Large intestine (tissue), 3 donors: ENCODE data around the gene NPTX1. TPM values are rescaled to one million over a fixed set of nuclear protein-coding genes. Genes with fewer than 3 reads are reported as not detected.

Experiments
- DNase-seq, 2 donors: peaks; one replicate each; pipeline versions ENCODE4 v3.0.0 to v3.0.0-alpha.2; 2013
- H3K27ac ChIP-seq: one replicate; pipeline ENCODE4 v1.5.1; 2013; ENCODE audit warnings: low read length
- H3K27me3 ChIP-seq: 2 replicates; pipeline ENCODE4 v1.6.1; 2013; ENCODE audit warnings: low read length; ENCODE audit not compliant: control insufficient read depth, insufficient read depth
- H3K36me3 ChIP-seq: 2 replicates; pipeline ENCODE4 v1.6.1; 2013; ENCODE audit warnings: low read length; ENCODE audit not compliant: control insufficient read depth, insufficient read depth
- H3K4me1 ChIP-seq: one replicate; pipeline ENCODE4 v1.6.1; 2013; ENCODE audit warnings: low read length; ENCODE audit not compliant: control insufficient read depth, insufficient read depth
- H3K4me3 ChIP-seq: one replicate; pipeline ENCODE4 v1.5.1; 2013; ENCODE audit warnings: low read length
- H3K9me3 ChIP-seq: one replicate; pipeline ENCODE4 v1.6.1; 2013; ENCODE audit warnings: mild to moderate bottlenecking, low read depth, low read length, moderate library complexity; ENCODE audit not compliant: control insufficient read depth
- WGBS: methylation state at CpG from one replicate; pipeline ENCODE4 v1.1.5; 2013; ENCODE audit warnings: low lambda C conversion rate; ENCODE audit not compliant: insufficient coverage; 5-methylcytosine and 5-hydroxymethylcytosine counted together
- polyA plus RNA-seq: library from polyadenylated mRNA; unstranded; fragments of 120-200 nt; gene quantifications from one replicate; pipeline ENCODE4 v1.2.1, GENCODE V29; 2013

Gene NPTX1
- polyA plus RNA-seq, 1 donor: 1.3 TPM

DNA sequence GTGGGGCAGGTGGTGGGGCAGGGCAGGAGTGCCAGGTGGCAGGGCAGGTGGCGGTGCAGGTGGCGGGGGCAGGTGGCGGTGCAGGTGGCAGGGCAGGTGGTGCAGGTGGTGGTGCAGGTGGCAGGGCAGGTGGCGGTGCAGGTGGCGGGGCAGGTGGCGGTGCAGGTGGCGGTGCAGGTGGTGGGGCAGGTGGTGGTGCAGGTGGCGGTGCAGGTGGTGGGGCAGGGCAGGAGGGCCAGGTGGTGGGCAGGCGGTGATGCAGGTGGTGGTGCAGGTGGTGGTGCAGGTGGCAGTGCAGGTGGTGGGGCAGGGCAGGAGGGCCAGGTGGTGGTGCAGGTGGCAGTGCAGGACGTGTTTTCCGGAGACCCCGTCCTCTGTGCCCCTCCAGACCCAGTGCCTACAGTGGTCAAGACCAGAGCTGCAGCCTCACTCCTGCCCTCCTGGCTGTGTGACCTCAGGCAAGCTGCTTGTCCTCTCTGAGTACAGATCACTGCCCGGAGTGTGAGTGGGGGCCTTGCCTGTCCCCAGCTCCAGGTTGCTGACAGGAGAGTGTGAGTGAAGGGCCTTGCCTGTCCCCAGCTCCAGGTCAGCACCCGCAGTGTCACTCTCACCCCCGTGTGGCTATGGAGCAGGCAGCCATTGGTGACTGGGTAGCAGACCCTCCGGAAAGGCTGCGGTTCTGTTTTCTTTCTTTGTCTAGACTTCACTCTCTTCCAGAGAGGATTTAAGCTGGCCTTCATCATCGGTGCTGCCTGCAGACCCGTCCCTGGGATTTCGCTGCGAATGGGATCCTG, 16.1 kb upstream of the NPTX1 start:
- H3K27ac ChIP-seq: no peak overlapping the region
- H3K36me3 ChIP-seq: no peaks in the 10 kb centered on the region
- peaks cover 30% of the 10 kb centered on the region for H3K27me3 ChIP-seq
- WGBS: no CpG with 5 or more reads among the region's 21 CpGs
- no peaks in the 10 kb centered on the region for H3K4me1 ChIP-seq
- no peak for DNase-seq
- no peak overlapping the region for H3K4me3 ChIP-seq
- peaks cover 2% of the 10 kb centered on the region for H3K9me3 ChIP-seq

DNA sequence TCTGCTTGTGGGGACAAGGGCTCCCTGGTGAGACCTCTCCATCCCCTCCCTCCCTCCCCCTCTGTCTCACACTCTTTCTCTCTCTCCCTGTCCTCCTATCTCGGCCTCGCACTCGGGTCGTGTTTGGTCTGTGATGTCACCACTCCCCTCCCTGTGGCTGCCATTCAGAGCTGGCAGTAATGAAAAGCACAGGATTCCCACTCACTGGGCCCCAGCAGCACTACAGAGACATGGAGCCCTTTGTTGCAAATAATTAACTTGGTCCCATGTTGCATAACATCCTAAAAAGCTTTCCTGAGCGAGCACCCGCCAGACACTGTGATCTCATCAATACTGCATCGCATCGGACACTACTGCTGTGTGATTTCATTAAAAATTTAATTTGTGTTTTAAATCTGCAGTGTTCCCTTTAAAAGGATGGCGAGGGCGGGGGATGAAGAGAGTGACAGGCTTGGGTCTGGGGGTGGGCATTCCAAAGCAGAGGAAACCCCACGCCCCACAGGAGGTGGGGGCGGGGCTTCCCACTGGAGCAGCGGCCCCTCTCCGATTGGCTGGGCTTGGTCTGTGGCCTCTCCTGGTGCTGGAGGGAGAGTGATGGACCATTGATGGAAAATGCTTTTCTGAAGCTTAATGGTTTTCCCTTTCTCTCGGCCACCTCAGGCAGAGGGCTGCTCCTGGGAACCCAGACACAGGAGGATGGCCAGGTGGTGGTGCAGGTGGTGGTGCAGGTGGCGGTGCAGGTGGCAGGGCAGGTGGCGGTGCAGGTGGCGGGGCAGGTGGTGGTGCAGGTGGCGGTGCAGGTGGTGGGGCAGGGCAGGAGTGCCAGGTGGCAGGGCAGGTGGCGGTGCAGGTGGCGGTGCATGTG, 15.3 kb upstream of the NPTX1 start:
- no peaks in the 10 kb centered on the region for H3K36me3 ChIP-seq
- whole genome bisulfite sequencing: no CpG with 5 or more reads among the region's 21 CpGs
- H3K9me3 ChIP-seq: peaks cover 5% of the 10 kb centered on the region
- H3K27me3 ChIP-seq: peaks cover 36% of the 10 kb centered on the region
- DNase-seq: peak in 1 of 2 donors; percentile 9
- no peaks in the 10 kb centered on the region for H3K4me1 ChIP-seq
- H3K27ac ChIP-seq: no peak overlapping the region
- no peak overlapping the region for H3K4me3 ChIP-seq

DNA sequence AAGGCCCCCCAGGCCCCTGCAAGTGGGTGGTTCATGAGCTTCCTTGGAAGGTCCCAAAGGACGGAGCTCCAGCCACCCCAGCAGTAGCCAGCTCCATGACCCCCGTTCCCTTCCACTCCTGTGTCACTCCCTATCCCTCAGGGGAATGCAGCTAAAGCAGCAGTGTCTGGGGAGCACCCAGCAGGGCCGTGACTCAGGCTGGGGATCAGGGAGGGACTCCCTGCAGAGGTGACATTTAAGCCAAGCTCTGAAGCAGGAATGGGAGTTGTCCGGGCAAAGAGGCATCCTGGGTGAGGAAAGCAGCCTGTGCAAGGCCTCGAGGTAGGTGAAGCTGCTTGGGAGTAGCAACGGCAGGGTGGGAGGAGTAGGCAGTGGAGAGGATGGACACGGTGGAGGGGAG, 11.1 kb upstream of the NPTX1 start:
- DNase-seq: no peak
- no peaks in the 10 kb centered on the region for H3K4me1 ChIP-seq
- peaks cover 5% of the 10 kb centered on the region for H3K9me3 ChIP-seq
- no peaks in the 10 kb centered on the region for H3K36me3 ChIP-seq
- no peak overlapping the region for H3K4me3 ChIP-seq
- 72% methylated on average over 2 of the region's 7 CpGs for WGBS
- no peak overlapping the region for H3K27ac ChIP-seq
- peaks cover 45% of the 10 kb centered on the region for H3K27me3 ChIP-seq

DNA sequence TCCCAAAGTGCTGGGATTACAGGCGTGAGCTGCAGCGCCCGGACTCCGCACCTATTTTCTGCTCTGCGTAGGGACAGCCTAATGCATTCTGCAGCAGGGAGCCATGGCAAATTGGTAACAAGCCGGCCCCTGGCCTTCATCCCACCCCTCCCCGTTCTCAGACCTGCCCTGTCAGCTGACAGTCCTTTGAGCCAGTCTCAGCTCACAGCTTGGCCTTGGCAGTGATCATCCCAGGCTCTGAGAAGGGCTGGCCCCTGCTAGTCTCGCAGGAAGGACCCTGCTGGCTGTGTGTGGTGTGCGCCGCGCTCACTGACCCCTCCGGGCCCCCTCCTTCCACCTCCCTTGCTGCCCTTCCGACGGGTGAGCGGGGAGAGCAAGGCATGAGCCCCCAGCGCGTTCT, 10.3 kb upstream of the NPTX1 start:
- Histone ChIP-seq H3K4me1 (no peaks in the 10 kb centered on the region), H3K27me3 (peaks cover 53% of the 10 kb centered on the region)
- WGBS: no CpG with 5 or more reads among the region's 17 CpGs

DNA sequence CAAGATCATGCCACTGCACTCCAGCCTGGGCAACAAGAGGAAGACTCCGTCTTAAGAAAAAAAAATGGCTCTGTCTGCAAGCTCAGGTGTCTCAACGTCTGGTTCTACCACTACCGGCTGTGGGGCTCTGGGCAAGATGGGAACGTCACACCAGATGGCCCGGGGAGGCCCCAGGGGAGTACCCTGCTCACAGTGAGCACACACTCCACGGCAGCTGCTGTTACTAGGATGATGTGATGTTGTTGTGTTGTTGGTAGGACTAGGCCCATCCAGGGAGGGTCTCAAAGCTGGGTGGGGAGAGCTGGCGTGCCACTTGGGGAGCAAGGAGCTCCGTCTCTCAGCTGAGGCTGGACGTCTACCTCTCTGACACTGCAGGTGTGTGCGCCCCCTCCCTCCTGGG, 9.4 kb upstream of the NPTX1 start:
- WGBS: no CpG with 5 or more reads among the region's 10 CpGs
- Histone ChIP-seq H3K27ac (no peak overlapping the region), H3K4me1 (no peaks in the 10 kb centered on the region), H3K9me3 (peaks cover 5% of the 10 kb centered on the region), H3K36me3 (no peaks in the 10 kb centered on the region), H3K4me3 (no peak overlapping the region), H3K27me3 (peaks cover 58% of the 10 kb centered on the region)
- no peak for DNase-seq

More for the DNA sequence above, 10.3 kb upstream of the NPTX1 start:
- H3K36me3 ChIP-seq: no peaks in the 10 kb centered on the region
- peaks cover 5% of the 10 kb centered on the region for H3K9me3 ChIP-seq
- no peak overlapping the region for H3K27ac ChIP-seq
- H3K4me3 ChIP-seq: no peak overlapping the region
- no peak for DNase-seq

DNA sequence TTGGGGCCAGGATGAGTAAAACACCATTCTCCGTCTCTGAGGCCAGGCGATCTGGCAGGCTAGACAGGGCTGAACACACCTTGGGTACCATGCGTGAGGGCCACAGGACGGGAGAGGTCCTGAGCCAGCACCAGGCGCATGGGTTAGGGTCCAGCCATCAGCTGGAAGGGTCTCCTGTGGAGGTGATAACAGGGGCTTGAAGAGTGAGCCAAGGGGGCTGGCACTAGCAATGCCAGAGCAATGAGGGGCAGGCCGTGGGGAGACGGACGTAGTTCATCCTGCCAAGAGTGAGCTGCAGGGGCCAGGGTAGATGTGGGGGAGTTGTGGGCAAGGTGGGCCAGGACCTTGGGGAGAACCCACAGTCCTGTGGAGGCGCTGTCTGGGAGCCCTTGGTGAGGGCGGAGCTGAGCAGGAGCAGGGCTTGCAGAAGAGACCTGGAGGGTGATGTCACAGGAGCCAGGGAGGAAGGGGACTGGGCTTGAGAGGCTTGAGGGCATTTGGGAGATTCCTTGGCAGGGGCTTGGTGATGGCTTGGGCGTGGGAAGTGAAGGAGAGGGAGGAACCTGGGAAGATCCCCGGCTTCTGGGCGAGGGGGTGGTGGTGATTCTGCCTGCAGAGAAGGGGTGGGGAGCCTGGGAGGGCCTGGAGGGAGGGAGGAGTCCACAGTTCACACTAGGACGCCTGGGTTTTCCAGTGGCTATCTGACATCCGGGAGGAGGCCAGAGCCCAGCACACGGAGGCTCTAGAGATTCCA, 6.3 kb upstream of the NPTX1 start:
- Histone ChIP-seq H3K27ac (no peak overlapping the region), H3K4me3 (no peak overlapping the region), H3K36me3 (no peaks in the 10 kb centered on the region), H3K4me1 (no peaks in the 10 kb centered on the region), H3K9me3 (peaks cover 8% of the 10 kb centered on the region), H3K27me3 (peaks cover 79% of the 10 kb centered on the region)
- no CpG with 5 or more reads among the region's 16 CpGs for WGBS
- no peak for DNase-seq

DNA sequence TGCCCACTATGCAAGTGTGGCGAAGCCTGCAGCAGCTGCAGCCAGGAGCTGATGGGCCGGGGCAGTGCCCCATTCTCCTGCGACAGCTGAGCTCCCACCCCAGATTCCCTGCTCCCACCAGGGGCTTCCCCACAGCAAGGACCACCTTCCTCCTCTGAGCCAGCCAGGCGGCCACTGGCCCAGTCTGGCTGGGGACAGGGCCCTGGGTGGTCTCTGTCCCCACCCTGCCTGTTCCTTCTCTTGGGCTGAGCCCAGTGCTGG, 5.6 kb upstream of the NPTX1 start:
- WGBS: no CpG with 5 or more reads among the region's 4 CpGs
- Histone ChIP-seq H3K36me3 (no peaks in the 10 kb centered on the region), H3K9me3 (peaks cover 8% of the 10 kb centered on the region), H3K27ac (no peak overlapping the region), H3K4me1 (no peaks in the 10 kb centered on the region), H3K4me3 (no peak overlapping the region), H3K27me3 (peaks cover 79% of the 10 kb centered on the region)
- DNase-seq: no peak

DNA sequence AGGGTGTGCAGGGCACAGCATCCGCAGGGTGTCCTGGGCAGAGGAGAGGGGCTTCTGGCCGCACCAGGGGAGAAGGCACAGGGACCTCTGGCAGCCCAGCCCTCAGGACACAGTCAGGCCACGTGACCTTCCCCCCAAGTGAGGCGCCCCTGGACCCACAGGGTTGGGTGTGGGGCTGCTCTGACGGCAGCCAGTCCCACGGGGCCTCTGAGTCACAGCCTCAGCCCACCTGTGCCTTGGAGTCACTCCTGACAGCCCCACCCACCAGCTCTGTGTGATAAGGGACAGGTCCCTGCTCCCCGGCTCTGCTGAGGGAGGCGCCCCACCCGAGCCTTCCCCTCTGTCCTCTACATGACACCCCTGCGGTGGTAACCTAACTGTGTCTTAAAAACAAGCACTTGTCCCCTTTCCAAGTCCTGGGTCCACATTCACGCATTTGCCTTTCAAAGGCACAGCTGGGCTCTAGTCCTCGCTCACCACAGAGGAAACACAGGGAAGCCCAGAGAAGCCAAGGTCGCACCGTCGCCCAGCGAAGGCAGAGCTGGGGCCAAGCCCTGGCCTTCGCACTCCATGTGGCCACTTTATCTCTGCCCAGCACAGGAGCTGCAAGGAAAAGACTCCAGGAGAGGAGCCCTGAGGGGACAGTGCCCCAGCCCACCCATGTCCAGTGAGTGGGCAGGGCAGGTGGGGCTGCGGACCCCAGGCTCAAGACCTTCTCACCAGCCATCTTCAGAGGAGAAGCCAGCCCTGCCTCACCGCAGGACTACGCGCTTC, 5.1 kb upstream of the NPTX1 start:
- Histone ChIP-seq H3K4me1 (no peaks in the 10 kb centered on the region), H3K27ac (no peak overlapping the region), H3K36me3 (no peaks in the 10 kb centered on the region), H3K4me3 (no peak overlapping the region), H3K9me3 (peaks cover 4% of the 10 kb centered on the region), H3K27me3 (peaks cover 78% of the 10 kb centered on the region)
- DNase-seq: no peak
- WGBS: no CpG with 5 or more reads among the region's 21 CpGs

DNA sequence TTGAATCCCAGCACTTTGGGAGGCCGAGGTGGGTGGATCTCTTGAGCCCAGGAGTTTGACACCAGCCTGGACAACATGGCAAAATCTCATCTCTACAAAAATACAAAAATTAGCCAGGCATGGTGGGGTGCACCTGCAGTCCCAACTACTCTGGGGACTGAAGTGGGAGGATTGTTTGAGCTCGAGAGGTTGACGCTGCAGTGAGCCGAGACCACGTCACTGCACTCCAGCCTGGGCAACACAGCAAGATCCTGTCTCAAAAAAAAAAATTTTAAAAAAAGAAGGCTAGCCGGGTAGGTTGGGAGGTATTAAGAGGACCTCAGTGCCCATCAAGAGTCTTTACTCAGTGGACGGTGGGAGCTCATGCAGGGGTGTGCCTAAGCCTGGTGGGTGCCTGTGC, 3.8 kb upstream of the NPTX1 start:
- Histone ChIP-seq H3K4me3 (no peak overlapping the region), H3K4me1 (no peaks in the 10 kb centered on the region), H3K9me3 (peaks cover 4% of the 10 kb centered on the region), H3K27ac (no peak overlapping the region), H3K36me3 (no peaks in the 10 kb centered on the region), H3K27me3 (peaks cover 78% of the 10 kb centered on the region)
- no CpG with 5 or more reads among the region's 7 CpGs for WGBS
- no peak for DNase-seq

DNA sequence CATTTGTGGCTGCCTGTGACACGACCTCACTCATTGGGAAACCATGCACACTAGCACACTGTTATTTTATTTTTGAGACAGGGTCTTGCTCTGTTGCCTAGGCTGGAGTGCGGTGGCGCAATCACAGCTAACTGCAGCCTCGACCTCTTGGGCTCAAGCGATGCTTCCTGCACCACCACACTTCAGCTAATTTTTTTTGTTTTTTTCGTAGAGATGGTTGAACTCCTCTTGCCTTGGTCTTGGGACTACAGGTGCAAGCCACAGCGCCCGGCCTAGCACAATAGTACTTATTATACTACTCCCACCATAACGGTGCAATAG, 2.8 kb upstream of the NPTX1 start:
- Histone ChIP-seq H3K9me3 (peaks cover 4% of the 10 kb centered on the region), H3K36me3 (no peaks in the 10 kb centered on the region), H3K4me1 (no peaks in the 10 kb centered on the region), H3K4me3 (no peak overlapping the region), H3K27ac (no peak overlapping the region), H3K27me3 (peaks cover 87% of the 10 kb centered on the region)
- DNase-seq: no peak
- no CpG with 5 or more reads among the region's 9 CpGs for WGBS
